CD8-positive, alpha-beta memory T cell (primary cell): ENCODE measurements around the gene YARS2. TPM values are rescaled to one million over a fixed set of nuclear protein-coding genes. Genes with fewer than 3 reads are reported as not detected.

Experiments used
- CTCF ChIA-PET: fragments of 350-600 bp; sonication (Branson Sonifier 250); formaldehyde crosslinking; loops from one replicate; lab custom pipeline; 2021; ENCODE audit warnings: antibody characterized with exemption; lab: Charles Lee
- POLR2A ChIA-PET: fragments of 350-600 bp; sonication (Branson Sonifier 250); formaldehyde crosslinking; loops from one replicate; lab custom pipeline; 2021; ENCODE audit warnings: antibody characterized with exemption; lab: Charles Lee
- DNase-seq, 5 donors: peaks; one replicate each; pipeline versions ENCODE4 v3.0.0 to v3.0.0-alpha.2; 2020 to 2022; ENCODE audit warnings: mixed read lengths in 1 of 5
- H3K27ac ChIP-seq: one replicate; pipeline ENCODE4 v1.7.0; 2013; ENCODE audit warnings: low read depth, mild to moderate bottlenecking, low read length, moderate library complexity
- H3K27me3 ChIP-seq: 2 replicates; pipeline ENCODE4 v1.7.0; 2013; ENCODE audit warnings: low read length, mild to moderate bottlenecking; ENCODE audit not compliant: insufficient read depth, poor library complexity, severe bottlenecking
- H3K36me3 ChIP-seq: 2 replicates; pipeline ENCODE4 v1.7.0; 2013; ENCODE audit warnings: mild to moderate bottlenecking, low read length, moderate library complexity; ENCODE audit not compliant: insufficient read depth
- H3K4me1 ChIP-seq: 2 replicates; pipeline ENCODE4 v1.7.0; 2013; ENCODE audit warnings: mild to moderate bottlenecking, low read length, moderate library complexity; ENCODE audit not compliant: insufficient read depth
- H3K4me3 ChIP-seq: 2 replicates; pipeline ENCODE4 v1.7.0; 2013; ENCODE audit warnings: mild to moderate bottlenecking, low read length
- H3K9me3 ChIP-seq: 2 replicates; pipeline ENCODE4 v1.7.0; 2013; ENCODE audit warnings: mild to moderate bottlenecking, low read length
- H3K27ac Mint-ChIP-seq, 8 donors: one replicate each; pipeline ENCODE4 v1.8.0; 2020 to 2021; ENCODE audit warnings: mixed read lengths in 8 of 8, mild to moderate bottlenecking in 6 of 8, inconsistent platforms in 3 of 8, moderate library complexity in 3 of 8
- H3K27me3 Mint-ChIP-seq, 2 donors: one replicate each; pipeline ENCODE4 v1.8.0; 2020 to 2021; ENCODE audit warnings: mixed read lengths in 2 of 2, mild to moderate bottlenecking in 1 of 2, moderate library complexity in 1 of 2
- H3K36me3 Mint-ChIP-seq, 3 donors: one replicate each; pipeline ENCODE4 v1.8.0; 2020 to 2021; ENCODE audit warnings: mixed read lengths in 3 of 3, inconsistent platforms in 1 of 3, mild to moderate bottlenecking in 1 of 3
- H3K4me1 Mint-ChIP-seq, 3 donors: one replicate each; pipeline ENCODE4 v1.8.0; 2020 to 2021; ENCODE audit warnings: mixed read lengths in 3 of 3, inconsistent platforms in 1 of 3, mild to moderate bottlenecking in 1 of 3
- H3K4me3 Mint-ChIP-seq, 7 donors: one replicate each; pipeline ENCODE4 v1.8.0; 2020 to 2021; ENCODE audit warnings: mixed read lengths in 7 of 7, mild to moderate bottlenecking in 6 of 7, moderate library complexity in 4 of 7, inconsistent platforms in 2 of 7
- H3K9me3 Mint-ChIP-seq, 5 donors: one replicate each; pipeline ENCODE4 v1.8.0; 2020 to 2022; ENCODE audit warnings: mixed read lengths in 5 of 5, mild to moderate bottlenecking in 3 of 5, moderate library complexity in 2 of 5, inconsistent platforms in 1 of 5
- polyA plus RNA-seq: library from polyadenylated mRNA; unstranded; fragments of 300-500 nt; fragmentation: Illumina TruSeq; gene quantifications from one replicate; pipeline ENCODE4 v1.2.3, GENCODE V29; 2021
- total RNA-seq, 2 experiments: library from RNA; stranded (reverse); gene quantifications; one replicate each; pipeline ENCODE4 v1.2.3, GENCODE V29; 2021

The YARS2 gene
- total and polyA plus RNA-seq, 3 experiments from 2014 or later = 18.5 to 34.8 (median 29.0) TPM

DNA sequence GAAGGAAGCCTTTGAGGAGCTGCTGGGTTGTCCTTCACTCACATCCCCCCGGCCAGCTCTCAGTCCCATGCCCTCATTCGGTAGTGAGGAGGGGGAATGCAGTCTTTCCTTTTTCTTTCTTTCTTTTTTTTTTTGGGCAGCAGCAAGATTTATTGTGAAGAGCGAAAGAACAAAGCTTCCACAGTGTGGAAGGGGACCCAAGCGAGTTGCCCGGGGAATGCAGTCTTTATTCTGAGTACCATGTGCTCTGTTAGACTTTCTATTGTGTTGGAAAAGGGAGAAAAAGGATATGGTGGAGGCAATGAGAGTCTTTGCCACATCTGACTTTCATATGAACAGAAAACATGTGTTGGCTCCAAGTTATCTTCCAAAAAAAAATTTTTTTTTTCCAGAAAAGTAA is 29.9 kb upstream of the YARS2 start:
- H3K9me3 Mint-ChIP-seq = peaks cover 0 to 2% (median 0%) of the 10 kb centered on the region in 5 donors
- no peaks in the 10 kb centered on the region for H3K36me3 Mint-ChIP-seq
- H3K4me3 Mint-ChIP-seq = no peak overlapping the region
- Histone ChIP-seq H3K9me3 (no peaks in the 10 kb centered on the region), H3K27ac (no peak overlapping the region), H3K4me3 (no peak overlapping the region), H3K27me3 (no peaks in the 10 kb centered on the region), H3K4me1 (no peaks in the 10 kb centered on the region), H3K36me3 (no peaks in the 10 kb centered on the region)
- no peaks in the 10 kb centered on the region for H3K4me1 Mint-ChIP-seq
- no peak for DNase-seq
- POLR2A ChIA-PET = no interaction called here
- no peak overlapping the region for H3K27ac Mint-ChIP-seq
- CTCF ChIA-PET = no interaction called here
- peaks cover 5 to 19% of the 10 kb centered on the region in 2 donors for H3K27me3 Mint-ChIP-seq

DNA sequence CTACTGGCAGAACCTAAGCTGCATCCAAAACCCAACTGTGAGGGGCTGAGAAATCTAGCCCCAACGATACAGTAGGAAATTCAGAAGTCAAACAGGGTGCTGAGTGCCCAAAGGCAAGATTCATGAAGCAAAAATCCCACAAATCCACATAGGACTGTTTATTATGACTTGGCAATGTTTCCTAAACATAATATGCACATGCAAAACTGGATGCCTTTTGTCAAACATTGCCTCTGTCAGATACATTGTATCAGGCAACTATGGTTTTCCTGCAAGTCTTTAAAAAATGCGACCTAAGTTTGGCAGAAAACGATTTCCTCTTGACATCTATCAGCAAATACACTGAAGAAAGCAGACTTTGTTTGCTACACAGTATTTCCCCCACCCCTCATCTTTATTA is 27.3 kb upstream of the YARS2 start:
- Histone ChIP-seq H3K4me3 (no peak overlapping the region), H3K36me3 (no peaks in the 10 kb centered on the region), H3K9me3 (no peaks in the 10 kb centered on the region), H3K27ac (no peak overlapping the region), H3K27me3 (no peaks in the 10 kb centered on the region), H3K4me1 (no peaks in the 10 kb centered on the region)
- ChIA-PET CTCF (no interaction called here), POLR2A (no interaction called here)
- Mint-ChIP-seq H3K36me3 (no peaks in the 10 kb centered on the region), H3K9me3 (no peaks in the 10 kb centered on the region), H3K4me1 (no peaks in the 10 kb centered on the region), H3K27me3 (peaks cover 9 to 35% of the 10 kb centered on the region in 2 donors), H3K27ac (no peak overlapping the region), H3K4me3 (no peak overlapping the region)
- DNase-seq = no peak

DNA sequence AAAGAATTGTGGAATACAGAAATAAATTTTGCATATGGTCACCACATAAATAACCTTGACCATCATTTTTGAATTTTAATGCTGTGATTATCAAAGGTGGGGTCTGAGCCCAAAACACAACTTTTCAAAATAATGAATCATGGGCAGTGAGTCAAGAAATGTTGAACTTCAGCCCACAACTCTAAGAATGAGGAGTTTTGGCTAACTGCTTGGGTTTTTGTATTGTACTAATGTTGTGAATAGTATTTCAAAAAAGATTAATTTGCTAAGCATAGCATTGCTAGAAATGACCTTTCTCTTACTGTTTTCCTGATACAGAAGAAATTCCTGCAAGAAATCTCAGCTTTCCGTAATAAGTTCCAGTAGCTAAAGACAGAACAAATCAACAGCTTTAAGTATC is 24.4 kb upstream of the YARS2 start:
- no peaks in the 10 kb centered on the region for H3K36me3 ChIP-seq
- POLR2A ChIA-PET = no interaction called here
- H3K27me3 Mint-ChIP-seq = peaks cover 7 to 49% of the 10 kb centered on the region in 2 donors
- no peaks in the 10 kb centered on the region for H3K36me3 Mint-ChIP-seq
- no peaks in the 10 kb centered on the region for H3K9me3 Mint-ChIP-seq
- no peak overlapping the region for H3K4me3 Mint-ChIP-seq
- no peaks in the 10 kb centered on the region for H3K4me1 ChIP-seq
- CTCF ChIA-PET = no interaction called here
- H3K9me3 ChIP-seq = no peaks in the 10 kb centered on the region
- DNase-seq = no peak
- no peak overlapping the region for H3K27ac Mint-ChIP-seq
- H3K27me3 ChIP-seq = no peaks in the 10 kb centered on the region
- no peak overlapping the region for H3K27ac ChIP-seq
- no peaks in the 10 kb centered on the region for H3K4me1 Mint-ChIP-seq
- no peak overlapping the region for H3K4me3 ChIP-seq

DNA sequence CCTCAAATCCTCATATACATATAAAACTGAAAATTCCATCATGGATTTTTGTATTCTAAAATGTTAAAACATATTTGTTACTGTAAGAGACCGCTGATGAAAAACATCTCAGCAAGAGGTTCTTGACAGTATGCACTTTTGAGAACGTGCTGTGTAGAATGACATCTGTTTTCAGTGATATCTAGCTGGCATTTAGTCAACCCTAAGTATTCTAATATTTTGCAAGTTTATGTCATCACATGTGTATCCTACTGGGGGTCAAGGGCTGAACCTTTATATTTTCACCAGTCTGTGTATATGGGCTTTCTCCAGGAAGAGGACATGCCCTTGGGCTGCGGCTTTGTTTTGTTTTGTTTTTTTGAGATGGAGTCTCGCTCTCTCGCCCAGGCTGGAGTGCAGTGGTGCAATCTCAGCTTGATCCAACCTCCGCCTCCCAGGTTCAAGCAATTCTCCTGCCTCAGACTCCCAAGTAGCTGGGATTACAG is 22.0 kb upstream of the YARS2 start:
- H3K4me3 ChIP-seq = no peak overlapping the region
- H3K27me3 Mint-ChIP-seq = peaks cover 7 to 42% of the 10 kb centered on the region in 2 donors

DNA sequence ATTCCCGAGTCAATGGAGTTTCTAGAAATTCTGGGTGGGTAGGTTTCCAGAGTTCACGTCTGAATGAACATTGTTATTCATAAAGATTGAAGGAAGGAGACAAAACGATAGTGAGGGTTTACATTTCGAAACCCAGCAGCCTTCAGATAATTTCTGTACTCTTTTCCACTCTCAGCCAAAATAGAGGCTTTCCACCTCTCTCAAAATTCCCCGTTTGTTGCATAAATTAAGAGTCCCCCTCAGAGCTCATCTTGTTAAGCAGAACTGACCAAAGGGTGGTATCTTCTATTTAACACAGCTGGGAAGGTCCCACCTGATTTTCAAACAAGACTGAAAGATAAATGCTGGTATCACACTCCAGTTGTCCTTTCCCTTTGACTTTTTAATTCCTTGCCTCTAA is 21.5 kb upstream of the YARS2 start:
- no peak overlapping the region for H3K27ac ChIP-seq
- H3K4me3 Mint-ChIP-seq = no peak overlapping the region
- no peaks in the 10 kb centered on the region for H3K9me3 Mint-ChIP-seq
- no peak for DNase-seq
- no peaks in the 10 kb centered on the region for H3K36me3 Mint-ChIP-seq
- H3K27ac Mint-ChIP-seq = no peak overlapping the region
- ChIA-PET CTCF (no interaction called here), POLR2A (no interaction called here)
- no peaks in the 10 kb centered on the region for H3K9me3 ChIP-seq
- no peaks in the 10 kb centered on the region for H3K4me1 ChIP-seq
- H3K4me3 ChIP-seq = no peak overlapping the region
- H3K4me1 Mint-ChIP-seq = no peaks in the 10 kb centered on the region
- peaks cover 7 to 42% of the 10 kb centered on the region in 2 donors for H3K27me3 Mint-ChIP-seq
- no peaks in the 10 kb centered on the region for H3K27me3 ChIP-seq
- no peaks in the 10 kb centered on the region for H3K36me3 ChIP-seq

More for the DNA sequence above, 22.0 kb upstream of the YARS2 start:
- no peaks in the 10 kb centered on the region for H3K36me3 ChIP-seq
- H3K27me3 ChIP-seq = no peaks in the 10 kb centered on the region
- H3K4me1 ChIP-seq = no peaks in the 10 kb centered on the region
- ChIA-PET CTCF (no interaction called here), POLR2A (no interaction called here)
- no peaks in the 10 kb centered on the region for H3K9me3 Mint-ChIP-seq
- H3K4me1 Mint-ChIP-seq = no peaks in the 10 kb centered on the region
- no peak overlapping the region for H3K4me3 Mint-ChIP-seq
- H3K36me3 Mint-ChIP-seq = no peaks in the 10 kb centered on the region
- H3K27ac ChIP-seq = no peak overlapping the region
- H3K9me3 ChIP-seq = no peaks in the 10 kb centered on the region
- no peak for DNase-seq
- H3K27ac Mint-ChIP-seq = no peak overlapping the region

DNA sequence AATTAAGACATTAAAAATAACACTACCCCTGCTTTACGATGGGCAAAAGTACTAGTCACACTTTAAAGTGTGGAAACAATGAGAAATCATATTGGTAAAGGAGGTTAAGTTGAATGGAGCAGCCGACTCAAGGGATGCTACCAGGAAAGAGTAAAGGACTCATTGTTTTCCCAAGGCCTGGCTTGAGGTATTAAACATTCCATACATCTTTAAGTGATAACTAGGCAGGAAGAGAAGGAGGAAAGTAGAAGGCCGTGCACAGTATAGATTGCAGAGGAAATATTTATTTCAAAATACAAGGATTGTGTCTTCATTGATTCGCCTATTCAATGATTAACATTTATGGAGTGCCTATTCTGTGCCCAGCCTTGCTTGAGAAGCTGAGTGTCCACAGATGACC is 20.6 kb upstream of the YARS2 start:
- no peak overlapping the region for H3K4me3 ChIP-seq
- Mint-ChIP-seq H3K27ac (peak overlapping the region in 1 of 8 donors; percentile 41), H3K27me3 (peaks cover 9 to 42% of the 10 kb centered on the region in 2 donors), H3K36me3 (no peaks in the 10 kb centered on the region), H3K4me1 (no peaks in the 10 kb centered on the region), H3K9me3 (no peaks in the 10 kb centered on the region), H3K4me3 (no peak overlapping the region)
- H3K9me3 ChIP-seq = no peaks in the 10 kb centered on the region
- ChIA-PET POLR2A (no interaction called here), CTCF (interaction anchor here (1.4 kb wide), 1 partner anchor 20 kb away, joined by 4 read pairs; the partner anchor contains the start of gene YARS2)
- H3K4me1 ChIP-seq = no peaks in the 10 kb centered on the region
- no peak for DNase-seq
- no peaks in the 10 kb centered on the region for H3K36me3 ChIP-seq
- no peak overlapping the region for H3K27ac ChIP-seq
- no peaks in the 10 kb centered on the region for H3K27me3 ChIP-seq

DNA sequence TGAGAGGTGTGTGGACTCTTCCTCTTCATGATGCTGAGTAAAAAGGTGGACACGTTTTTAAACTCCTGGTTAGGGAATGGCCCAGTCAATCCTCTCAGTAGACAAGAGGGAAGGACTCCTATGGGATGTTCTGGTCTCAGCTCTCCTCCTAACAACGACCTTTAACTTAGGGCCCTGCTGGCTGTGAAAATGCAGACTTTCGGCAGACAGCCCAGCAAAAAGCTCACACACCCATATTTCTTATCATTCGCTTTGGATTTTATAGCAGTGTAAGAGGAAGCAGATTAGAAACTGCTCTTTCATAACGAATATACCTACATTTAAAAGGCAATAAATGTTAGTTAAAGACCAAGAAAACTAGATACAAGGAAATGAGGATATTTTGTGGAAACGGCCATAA is 18.0 kb upstream of the YARS2 start:
- POLR2A ChIA-PET = no interaction called here
- no peak overlapping the region for H3K4me3 Mint-ChIP-seq

DNA sequence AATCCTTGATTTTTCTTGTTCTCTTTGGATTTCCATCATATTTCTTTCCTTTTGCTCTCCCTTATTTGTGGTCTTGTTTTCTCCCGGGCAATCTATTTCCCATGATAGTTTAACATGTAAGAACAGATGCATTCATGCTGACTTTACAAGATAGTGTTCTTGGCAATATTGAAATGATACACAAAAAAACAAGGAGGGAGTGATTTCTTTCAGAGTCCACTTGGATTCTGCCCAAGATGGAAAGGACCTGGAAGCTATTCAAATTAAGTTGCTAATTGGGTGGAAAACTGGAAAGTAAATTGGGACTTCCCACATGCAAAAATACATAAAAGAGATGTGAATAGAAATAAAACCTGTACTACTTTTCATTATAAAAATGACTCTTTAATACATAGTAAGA is 14.4 kb upstream of the YARS2 start:
- no peaks in the 10 kb centered on the region for H3K9me3 Mint-ChIP-seq
- H3K27ac Mint-ChIP-seq = no peak overlapping the region
- CTCF ChIA-PET = interaction anchor here (0.9 kb wide), 1 partner anchor 15 kb away, joined by 4 read pairs; no protein-coding TSS in a partner anchor
- no peaks in the 10 kb centered on the region for H3K27me3 ChIP-seq
- POLR2A ChIA-PET = no interaction called here
- no peaks in the 10 kb centered on the region for H3K36me3 Mint-ChIP-seq
- no peaks in the 10 kb centered on the region for H3K36me3 ChIP-seq
- H3K4me3 Mint-ChIP-seq = no peak overlapping the region
- peaks cover 7 to 41% of the 10 kb centered on the region in 2 donors for H3K27me3 Mint-ChIP-seq
- no peaks in the 10 kb centered on the region for H3K4me1 Mint-ChIP-seq
- H3K4me1 ChIP-seq = no peaks in the 10 kb centered on the region
- no peak overlapping the region for H3K4me3 ChIP-seq
- DNase-seq = no peak
- H3K9me3 ChIP-seq = no peaks in the 10 kb centered on the region
- no peak overlapping the region for H3K27ac ChIP-seq

More for the DNA sequence above, 18.0 kb upstream of the YARS2 start:
- no peaks in the 10 kb centered on the region for H3K36me3 ChIP-seq
- no peak for DNase-seq
- no peak overlapping the region for H3K4me3 ChIP-seq
- H3K27ac ChIP-seq = no peak overlapping the region
- no peaks in the 10 kb centered on the region for H3K9me3 ChIP-seq
- H3K4me1 Mint-ChIP-seq = no peaks in the 10 kb centered on the region
- H3K27me3 ChIP-seq = no peaks in the 10 kb centered on the region
- H3K27me3 Mint-ChIP-seq = peaks cover 7 to 42% of the 10 kb centered on the region in 2 donors
- no peaks in the 10 kb centered on the region for H3K4me1 ChIP-seq
- no peak overlapping the region for H3K27ac Mint-ChIP-seq
- CTCF ChIA-PET = no interaction called here
- H3K36me3 Mint-ChIP-seq = no peaks in the 10 kb centered on the region
- H3K9me3 Mint-ChIP-seq = no peaks in the 10 kb centered on the region
